ENCODE data around the gene RHOD.

- TF ChIP-seq CTCF (IDR thresholded peaks at IDR 0.05) (no peak), POLR2A (IDR thresholded peaks at IDR 0.05) (no peak)
Measured at GRCh38 chr11:67031791-67032561, 24.7 kb upstream of the RHOD start.

All from prostate gland (tissue), 2 donors.